ENCODE results near the gene SMIM8. TPM values are rescaled to one million over a fixed set of nuclear protein-coding genes. Genes with fewer than 3 reads are reported as not detected.

Gene SMIM8
- total RNA-seq, 1 donor from 2014 or later, result 11.1 TPM

DNA sequence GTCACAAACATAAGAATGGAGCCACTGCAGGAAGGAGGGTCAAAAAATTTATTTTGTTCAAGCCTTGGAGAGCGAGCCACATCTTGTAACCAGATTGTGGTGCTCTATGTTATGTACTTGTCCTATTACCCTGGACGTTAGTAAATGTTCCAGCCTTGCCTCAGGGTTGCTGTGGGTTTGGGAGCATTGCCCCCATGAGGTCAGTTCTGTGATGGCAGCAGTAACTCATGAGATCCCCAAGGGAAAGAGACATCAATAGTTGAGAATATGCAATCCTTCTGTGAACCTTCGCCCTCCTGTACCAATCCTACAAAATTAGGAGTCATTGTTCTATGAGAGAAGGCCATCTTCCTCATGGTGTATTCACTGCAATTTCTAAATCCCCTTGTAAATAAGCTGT is 68.9 kb downstream of the SMIM8 start:
- intact Hi-C loops (cut with DNase I), result no loop called here
- DNase-seq, result no peak

More for the DNA sequence above, 68.9 kb downstream of the SMIM8 start:
- no peak overlapping the region for H3K27ac ChIP-seq
- H3K36me3 ChIP-seq, result no peaks in the 10 kb centered on the region
- no peak overlapping the region for H3K4me3 ChIP-seq
- peak in 1 of 2 donors; percentile 35 for ATAC-seq
- no peaks in the 10 kb centered on the region for H3K9me3 ChIP-seq
- H3K27me3 ChIP-seq (ENCODE audit: low read depth), result no peaks in the 10 kb centered on the region
- no peaks in the 10 kb centered on the region for H3K4me1 ChIP-seq
- TF ChIP-seq, protein P1, sequence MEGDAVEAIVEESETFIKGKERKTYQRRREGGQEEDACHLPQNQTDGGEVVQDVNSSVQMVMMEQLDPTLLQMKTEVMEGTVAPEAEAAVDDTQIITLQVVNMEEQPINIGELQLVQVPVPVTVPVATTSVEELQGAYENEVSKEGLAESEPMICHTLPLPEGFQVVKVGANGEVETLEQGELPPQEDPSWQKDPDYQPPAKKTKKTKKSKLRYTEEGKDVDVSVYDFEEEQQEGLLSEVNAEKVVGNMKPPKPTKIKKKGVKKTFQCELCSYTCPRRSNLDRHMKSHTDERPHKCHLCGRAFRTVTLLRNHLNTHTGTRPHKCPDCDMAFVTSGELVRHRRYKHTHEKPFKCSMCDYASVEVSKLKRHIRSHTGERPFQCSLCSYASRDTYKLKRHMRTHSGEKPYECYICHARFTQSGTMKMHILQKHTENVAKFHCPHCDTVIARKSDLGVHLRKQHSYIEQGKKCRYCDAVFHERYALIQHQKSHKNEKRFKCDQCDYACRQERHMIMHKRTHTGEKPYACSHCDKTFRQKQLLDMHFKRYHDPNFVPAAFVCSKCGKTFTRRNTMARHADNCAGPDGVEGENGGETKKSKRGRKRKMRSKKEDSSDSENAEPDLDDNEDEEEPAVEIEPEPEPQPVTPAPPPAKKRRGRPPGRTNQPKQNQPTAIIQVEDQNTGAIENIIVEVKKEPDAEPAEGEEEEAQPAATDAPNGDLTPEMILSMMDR (IDR thresholded peaks at IDR 0.05), result no peak

Other genes starting within 250 kb of the SMIM8 start
- gene CGA, start 227.5 kb upstream of the SMIM8 start, total RNA-seq, result not detected
- 43.1 TPM for gene ZNF292, start 167.0 kb upstream of the SMIM8 start, total RNA-seq
- gene GJB7, start 6.7 kb downstream of the SMIM8 start, total RNA-seq, result 0.44 TPM
- 4.2 TPM for gene C6orf163, start 22.2 kb downstream of the SMIM8 start, total RNA-seq
- 3.9 TPM for gene CFAP206, start 85.4 kb downstream of the SMIM8 start, total RNA-seq
- 41.0 TPM for gene SLC35A1, start 150.4 kb downstream of the SMIM8 start, total RNA-seq